GM19043 (cell line): ENCODE results near the gene BAZ2B.
A peak's percentile ranks its signal among the peaks of the same experiment; 100 is the strongest.

Experiments
- ATAC-seq: cut with Tn5 transposase; IDR thresholded peaks from one replicate; pipeline ENCODE4 v1.9.1; 2021; ENCODE audit warnings: low read depth; ENCODE audit not compliant: unreplicated experiment

BAZ2B gene

DNA sequence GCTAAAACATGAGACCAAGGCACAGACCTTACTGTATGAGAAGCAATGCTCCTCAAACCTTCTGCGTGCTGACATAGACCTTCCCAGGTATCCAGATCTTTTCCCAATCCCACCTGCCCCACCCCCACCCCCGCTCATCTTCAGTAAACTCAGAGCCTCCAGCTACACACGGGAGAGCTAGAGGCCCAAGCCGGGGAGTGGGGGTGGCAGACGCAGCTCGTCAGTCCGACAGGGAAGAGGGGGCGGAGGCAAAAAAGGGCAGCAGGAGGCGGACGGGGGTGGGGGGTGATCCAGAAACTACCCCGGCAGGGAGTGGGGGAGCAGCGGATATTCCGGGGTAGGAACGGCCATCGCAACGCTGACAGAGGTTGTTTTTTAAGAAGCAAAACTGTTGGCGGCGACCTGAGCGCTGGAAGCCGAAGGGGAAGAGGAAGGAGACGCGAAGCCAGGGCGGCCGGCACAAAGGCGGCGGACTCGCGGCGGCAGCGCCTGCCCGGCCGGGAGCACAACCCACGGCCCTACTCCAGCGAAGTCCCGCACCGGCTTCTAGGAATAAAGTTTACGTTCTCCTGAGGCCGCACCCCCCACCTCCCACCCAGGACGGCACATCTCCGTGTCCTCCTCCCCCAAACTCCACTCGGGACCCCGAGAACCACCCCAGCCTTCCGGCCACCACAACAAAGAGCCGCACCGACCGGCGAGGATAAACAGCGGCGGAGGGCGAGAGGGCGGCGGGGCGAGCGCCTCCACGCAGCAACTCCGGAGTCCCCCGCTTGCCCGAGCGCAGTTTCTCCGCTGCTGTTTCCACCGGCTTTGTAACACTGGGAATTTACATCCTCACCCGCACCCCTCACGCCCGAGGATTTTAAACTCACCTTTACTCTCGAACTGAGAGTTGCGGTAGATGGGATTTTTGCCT lies 722 bp downstream of the BAZ2B start:
- peak; percentile 49 for ATAC-seq

DNA sequence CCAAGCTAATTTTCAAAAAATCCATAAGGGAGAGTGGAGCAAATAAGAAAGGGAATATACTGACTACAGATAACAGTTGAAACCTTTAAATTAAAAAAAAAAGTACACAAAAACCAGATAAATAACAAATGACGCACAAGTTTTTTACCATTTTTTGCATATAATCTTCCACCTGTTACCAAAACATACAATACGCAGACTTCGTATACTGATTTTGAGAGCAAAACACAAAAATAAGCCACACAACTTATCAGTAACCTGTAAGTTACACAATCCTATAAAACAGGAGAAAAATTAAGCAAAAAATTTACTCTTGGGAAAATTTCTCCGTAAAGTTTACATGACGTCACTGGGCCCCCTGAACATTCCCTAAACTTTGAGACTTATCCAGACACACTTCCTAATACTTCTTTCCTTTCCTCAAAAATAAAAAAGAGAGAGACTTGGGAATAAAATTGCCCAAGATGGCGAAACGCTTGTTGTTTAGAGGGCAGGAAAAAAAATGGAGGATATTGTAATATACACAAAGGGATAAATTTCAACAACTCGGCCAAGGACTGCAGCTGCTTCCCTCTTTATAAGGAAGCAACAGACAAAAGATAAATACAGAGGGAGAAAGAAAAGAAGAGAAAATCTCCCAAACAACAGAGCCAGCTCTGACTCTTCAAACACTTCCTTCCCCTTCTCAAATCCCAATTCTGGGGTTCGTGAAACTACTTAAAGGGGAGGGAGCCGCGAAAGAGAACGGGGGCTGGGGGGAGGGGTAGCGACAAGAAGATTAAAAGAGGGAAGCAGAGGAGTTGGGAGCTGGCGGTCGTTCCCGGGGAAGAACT lies 1.6 kb downstream of the BAZ2B start:
- peak; percentile 5 for ATAC-seq

GRCh38 chr2:159613651-159614285 lies 2.6 kb downstream of the BAZ2B start:
- no peak for ATAC-seq

- ATAC-seq: no peak
Measured at GRCh38 chr2:159613091-159613490, 3.3 kb downstream of the BAZ2B start.

GRCh38 chr2:159612255-159612901 lies 4.0 kb downstream of the BAZ2B start:
- ATAC-seq: no peak

DNA sequence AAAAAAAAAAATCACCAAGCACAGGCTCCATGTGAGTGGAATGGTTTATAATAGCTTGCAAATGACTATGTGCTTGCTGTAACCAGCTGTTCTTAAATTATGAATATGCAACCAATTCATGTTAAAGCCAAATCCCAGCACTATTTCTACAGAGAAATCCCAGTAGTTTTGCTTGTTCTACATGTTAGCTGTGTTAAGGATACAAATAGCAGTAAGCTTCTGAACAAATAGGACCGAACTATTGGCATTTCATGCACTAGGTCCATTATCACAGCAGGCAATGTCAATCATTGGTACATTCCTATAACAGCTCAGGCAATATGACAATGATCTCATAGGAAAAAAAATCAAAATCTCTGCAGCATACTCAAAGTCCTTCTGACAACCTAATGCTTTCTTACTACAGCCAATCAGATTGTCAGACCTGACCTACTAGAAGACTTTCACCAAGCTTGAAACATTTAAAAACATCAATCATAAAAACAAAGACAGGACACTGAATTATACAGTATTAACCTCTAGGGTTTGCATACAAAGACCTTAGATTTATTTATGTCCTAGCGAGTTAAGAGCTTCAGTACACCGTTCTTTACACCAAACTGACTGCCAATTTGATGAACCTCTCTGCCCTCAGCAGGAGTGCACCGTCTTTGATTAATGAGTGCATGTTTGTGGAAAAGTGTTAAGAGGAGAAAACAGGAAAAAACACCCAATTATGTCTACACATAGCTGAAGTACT lies 6.4 kb downstream of the BAZ2B start:
- ATAC-seq: no peak

DNA sequence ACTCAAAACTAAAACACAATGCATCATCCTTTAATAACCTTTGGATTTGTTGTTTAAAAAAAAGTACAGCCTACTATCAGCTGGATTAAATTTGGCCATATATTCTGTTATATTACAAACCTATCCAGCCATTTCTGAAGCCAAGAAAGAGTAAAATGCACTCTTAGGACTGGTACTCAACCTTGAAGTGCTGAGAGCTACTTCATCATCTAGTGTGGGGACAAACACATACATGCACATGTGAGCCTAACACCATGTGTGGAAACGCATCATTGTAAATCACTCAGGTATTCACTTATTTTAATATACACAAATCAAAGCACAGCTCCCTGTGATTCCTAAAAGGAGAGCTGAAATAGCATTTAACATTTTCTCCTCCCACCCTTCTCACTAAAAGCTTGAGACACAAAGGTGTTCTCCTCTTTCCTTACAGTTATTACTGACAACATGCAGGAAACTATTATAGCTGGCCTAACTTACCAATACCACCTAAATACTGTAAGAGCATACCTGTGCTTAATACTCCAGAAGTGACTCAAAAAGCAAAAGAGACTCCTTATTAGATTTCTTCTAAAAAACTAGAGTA lies 7.5 kb downstream of the BAZ2B start:
- no peak for ATAC-seq

DNA sequence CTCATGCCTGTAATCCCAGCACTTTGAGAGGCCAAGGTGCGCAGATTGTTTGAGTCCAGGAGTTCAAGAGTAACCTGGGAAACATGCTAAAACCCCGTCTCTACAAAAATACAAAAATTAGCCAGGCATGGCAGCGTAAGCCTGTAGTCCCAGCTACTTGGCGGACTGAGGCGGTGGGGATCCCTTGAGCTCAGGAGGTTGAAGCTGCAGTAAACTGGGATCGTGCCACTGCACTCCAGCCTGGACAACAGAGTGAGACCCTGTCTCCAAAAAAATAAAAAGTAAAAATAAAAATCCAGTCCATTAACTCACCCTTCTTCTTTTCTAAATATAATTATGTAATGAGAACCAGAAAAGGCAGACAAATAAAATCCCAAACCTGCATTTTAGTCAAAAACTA lies 8.2 kb downstream of the BAZ2B start:
- ATAC-seq: no peak

DNA sequence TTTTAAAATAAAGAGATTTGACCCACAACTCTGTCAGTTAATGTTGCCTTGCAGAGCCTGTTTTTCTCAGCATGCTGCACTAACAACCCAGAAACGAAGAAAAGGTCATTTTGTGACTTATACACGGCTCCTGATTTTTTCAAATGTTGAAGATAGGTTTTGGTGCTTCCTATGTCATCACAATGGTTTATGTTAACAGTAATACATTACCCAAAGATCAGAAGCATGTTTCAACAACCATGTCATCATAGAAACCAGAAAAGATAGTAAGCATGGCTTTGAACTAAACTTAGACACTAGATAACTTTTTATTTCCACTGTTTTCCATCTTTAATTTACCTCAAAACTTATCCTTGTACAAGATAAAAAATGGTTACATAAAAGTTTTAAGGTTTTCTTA lies 10.1 kb downstream of the BAZ2B start:
- no peak for ATAC-seq

DNA sequence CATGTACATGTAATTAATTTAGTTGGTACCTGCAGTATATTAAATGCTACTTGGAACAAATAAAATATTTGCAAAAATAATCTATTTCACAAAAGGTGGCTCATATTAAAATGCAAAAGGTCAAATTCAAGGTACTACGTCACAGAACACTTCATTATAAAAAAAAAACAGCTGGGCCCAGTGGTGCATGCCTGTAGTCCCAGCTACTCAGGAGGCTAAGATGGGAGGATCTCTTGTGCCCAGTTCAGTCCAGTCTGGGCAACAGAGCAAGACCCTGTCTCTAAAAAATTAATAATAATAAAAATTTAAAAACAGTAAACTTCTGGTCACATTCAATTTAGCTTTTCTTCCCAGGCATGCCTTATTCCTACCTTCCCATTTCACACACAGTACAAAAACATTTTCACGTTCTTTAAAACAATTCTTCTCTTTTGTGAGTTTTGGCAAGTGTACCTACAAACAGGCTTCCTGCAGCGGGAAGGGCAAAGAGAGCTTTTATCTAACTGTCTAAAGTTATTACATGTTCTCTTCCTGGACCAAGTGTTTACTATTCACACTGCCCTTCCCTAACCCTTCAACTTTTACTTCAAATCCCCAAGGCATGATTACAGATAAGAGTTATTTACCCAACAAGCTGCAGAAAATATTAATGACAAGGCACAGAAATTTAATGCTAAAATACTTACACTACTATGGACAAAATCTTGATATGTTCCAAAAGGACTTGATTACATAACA lies 10.7 kb downstream of the BAZ2B start:
- ATAC-seq: no peak

DNA sequence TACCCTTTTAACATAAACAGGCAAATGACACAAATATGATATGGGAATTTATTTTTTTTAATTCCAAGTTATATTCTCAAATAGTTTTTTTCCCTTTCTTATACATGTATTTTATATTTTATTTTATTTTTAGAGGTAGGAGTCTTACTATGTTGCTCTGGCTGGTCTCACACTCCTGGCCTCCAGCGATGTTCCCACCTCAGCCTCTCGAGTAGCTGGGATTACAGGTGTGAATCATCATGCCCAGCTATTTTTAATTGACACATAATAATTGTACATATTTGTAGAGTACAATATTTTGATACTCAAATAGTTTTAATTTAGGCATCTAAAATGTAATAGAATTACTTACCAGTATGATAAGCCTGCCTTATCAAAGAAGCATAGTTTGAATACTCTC lies 12.2 kb downstream of the BAZ2B start:
- no peak for ATAC-seq

DNA sequence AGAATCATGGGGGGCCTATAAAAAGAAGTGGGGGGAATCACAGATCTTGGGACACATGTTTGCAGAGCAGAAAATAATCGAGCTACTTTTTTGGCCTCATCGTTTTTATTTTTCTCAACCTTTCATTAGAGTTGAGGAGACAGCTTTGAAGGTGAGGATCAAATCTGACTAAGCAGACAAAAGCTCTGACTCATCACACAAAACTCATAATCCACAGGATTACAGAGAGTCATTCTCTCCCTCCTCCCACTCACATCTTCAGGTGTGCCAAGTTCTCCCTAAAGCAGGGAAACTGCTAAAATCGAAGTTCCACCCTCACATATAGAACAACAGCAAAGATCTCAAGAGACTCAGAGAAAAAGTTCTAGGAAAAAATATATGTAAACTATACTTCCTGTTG lies 15.6 kb downstream of the BAZ2B start:
- no peak for ATAC-seq

GRCh38 chr2:159595410-159596046 lies 20.8 kb downstream of the BAZ2B start:
- ATAC-seq: no peak

DNA sequence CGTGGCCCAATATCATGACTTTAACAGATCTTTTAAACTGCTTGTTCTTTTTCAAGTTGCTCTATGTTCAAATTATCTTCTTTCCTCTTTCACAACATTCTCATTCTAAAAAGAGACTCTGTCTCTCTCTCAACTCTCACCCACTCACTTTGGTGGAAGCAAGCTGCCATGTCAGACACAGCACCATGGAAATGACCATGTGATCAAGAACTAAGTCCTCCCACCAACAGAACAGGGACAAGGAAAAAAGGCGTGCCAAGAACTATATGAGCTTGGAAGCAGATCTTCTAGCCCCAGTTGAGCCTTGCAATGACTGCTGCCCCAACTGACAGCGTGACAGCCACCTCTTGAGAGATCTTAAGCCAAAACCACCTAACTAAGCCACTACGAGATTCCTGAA lies 23.9 kb downstream of the BAZ2B start:
- no peak for ATAC-seq

DNA sequence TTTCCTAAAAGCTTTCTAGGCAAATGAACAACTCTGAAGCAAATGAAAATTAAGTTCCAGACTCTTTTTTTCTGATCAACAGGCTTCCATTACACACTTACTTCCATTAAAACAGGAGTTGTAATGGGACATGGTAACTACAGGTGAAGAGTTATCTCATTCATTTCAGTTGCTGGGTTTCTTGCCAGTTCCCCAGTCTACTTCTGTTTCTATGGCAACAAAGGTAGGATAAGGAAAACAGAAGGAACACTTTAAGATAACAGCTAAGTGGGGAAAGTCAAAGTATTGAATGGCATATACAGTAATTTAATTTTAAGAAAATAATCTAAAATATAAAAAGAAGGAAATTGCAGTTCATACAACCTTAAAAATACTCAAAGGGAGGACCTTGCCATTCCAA lies 25.1 kb downstream of the BAZ2B start:
- ATAC-seq: no peak

DNA sequence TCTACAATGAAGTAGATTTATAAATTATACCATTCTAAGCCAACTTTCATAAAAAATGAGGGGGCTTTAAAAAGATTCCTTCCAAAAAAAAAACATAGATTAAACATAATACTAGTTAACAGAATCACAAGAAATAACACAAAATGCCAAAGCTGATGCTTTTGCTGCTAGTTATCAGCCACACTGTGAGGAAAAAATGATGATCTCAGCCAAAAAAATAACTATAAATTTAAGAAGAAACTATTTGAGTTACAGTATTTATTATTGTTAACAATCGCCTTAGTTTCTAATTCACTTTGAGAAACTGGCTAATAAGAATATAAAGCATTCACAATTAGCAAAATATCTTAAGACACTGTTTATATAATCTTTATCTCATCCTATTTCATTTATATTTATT lies 27.1 kb downstream of the BAZ2B start:
- ATAC-seq: no peak

- no peak for ATAC-seq
Measured at GRCh38 chr2:159586034-159586433, 30.3 kb downstream of the BAZ2B start.

DNA sequence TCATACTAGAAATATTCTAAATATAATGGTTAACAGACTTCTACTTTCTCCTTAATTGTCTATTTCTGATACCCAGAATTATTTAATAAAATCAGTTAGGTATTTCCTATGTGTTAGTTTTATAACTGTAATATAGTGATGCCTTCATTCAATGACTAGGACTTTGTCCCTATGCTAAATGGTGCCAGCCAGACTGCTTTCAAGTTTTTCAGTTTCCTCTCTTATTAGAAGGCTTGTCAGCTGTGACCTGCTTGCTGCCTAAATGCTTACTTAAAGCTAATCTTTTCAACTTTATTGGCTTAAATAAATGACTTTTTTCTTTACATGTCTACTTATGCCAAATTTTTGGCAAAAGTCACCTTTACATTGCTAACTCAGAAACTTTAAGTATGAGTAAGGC lies 30.7 kb downstream of the BAZ2B start:
- no peak for ATAC-seq

- ATAC-seq: no peak
Measured at GRCh38 chr2:159584796-159585195, 31.6 kb downstream of the BAZ2B start.
